SK-N-SH (cell line): ENCODE data around the gene AKT1. TPM values are rescaled to one million over a fixed set of nuclear protein-coding genes. Genes with fewer than 3 reads are reported as not detected.

ENCODE experiments used
- CTCF ChIA-PET: fragments of 300-600, 350-600 bp; formaldehyde crosslinking; extraction: SDS; loops from one replicate; lab custom pipeline; 2021; lab: Yijun Ruan, JAX
- POLR2A ChIA-PET: fragments of 350-600 bp; sonication (Branson Sonifier 250); formaldehyde crosslinking; extraction: SDS; loops from one replicate; lab custom pipeline; 2020; ENCODE audit warnings: antibody characterized with exemption, inconsistent platforms; lab: Yijun Ruan, JAX
- DNase-seq: peaks from one replicate; pipeline ENCODE4 v3.0.0; 2012
- H2AFZ ChIP-seq: fragments of 200-600 bp; sonication (generic); 2 replicates; pipeline ENCODE4 v1.8.1; 2016; ENCODE audit warnings: antibody characterized with exemption, mild to moderate bottlenecking, low read depth
- H3F3A ChIP-seq: fragments of 200-600 bp; sonication (generic); replicated peaks from 2 replicates; pipeline ENCODE3; 2016; ENCODE audit warnings: antibody characterized with exemption, mild to moderate bottlenecking; ENCODE audit not compliant: insufficient read depth
- H3K27ac ChIP-seq, 2 experiments: fragments of 200-500 bp in 1 of 2; fragments of 200-600 bp in 1 of 2; sonication (Bioruptor generic) in 1 of 2; sonication (generic), shearing (Covaris generic) in 1 of 2; 2 replicates each; pipeline versions ENCODE4 v1.5.1 to v1.6.1; 2014 to 2016; ENCODE audit warnings: low read depth in 2 of 2, inconsistent platforms in 1 of 2, low read length in 1 of 2, mild to moderate bottlenecking in 1 of 2, mixed read lengths in 1 of 2
- H3K27me3 ChIP-seq: fragments of 200-600 bp; sonication (generic), shearing (Covaris generic); 2 replicates; pipeline ENCODE4 v1.6.1; 2016; ENCODE audit warnings: mixed run types; ENCODE audit not compliant: insufficient read depth
- H3K36me3 ChIP-seq, 2 experiments: fragments of 200-500 bp in 1 of 2; fragments of 200-600 bp in 1 of 2; sonication (Bioruptor generic) in 1 of 2; sonication (generic) in 1 of 2; replicated peaks in 1 of 2; 2 replicates each; pipeline versions ENCODE3 to v1.5.1; 2014 to 2016; ENCODE audit warnings: low read length in 1 of 2, mild to moderate bottlenecking in 1 of 2; ENCODE audit not compliant: insufficient read depth in 2 of 2, control insufficient read depth in 1 of 2
- H3K4me1 ChIP-seq, 2 experiments: fragments of 200-500 bp in 1 of 2; fragments of 200-600 bp in 1 of 2; sonication (Bioruptor generic) in 1 of 2; sonication (generic), shearing (Covaris generic) in 1 of 2; 2 replicates each; pipeline versions ENCODE4 v1.5.1 to v1.6.1; 2014 to 2016; ENCODE audit warnings: low read depth in 1 of 2, low read length in 1 of 2, mixed run types in 1 of 2; ENCODE audit not compliant: insufficient read depth in 2 of 2, control insufficient read depth in 1 of 2
- H3K4me2 ChIP-seq: fragments of 200-600 bp; sonication (generic), shearing (Covaris generic); 2 replicates; pipeline ENCODE4 v1.6.1; 2017; ENCODE audit warnings: mixed run types
- H3K4me3 ChIP-seq, 2 experiments: fragments of 200-500 bp in 1 of 2; fragments of 200-600 bp in 1 of 2; sonication (Bioruptor generic) in 1 of 2; sonication (generic), shearing (Covaris generic) in 1 of 2; 2 replicates each; pipeline versions ENCODE4 v1.5.1 to v1.8.1; 2014 to 2016; ENCODE audit warnings: low read depth in 2 of 2, inconsistent platforms in 1 of 2, low read length in 1 of 2, mild to moderate bottlenecking in 1 of 2, mixed read lengths in 1 of 2, moderate library complexity in 1 of 2
- H3K79me2 ChIP-seq: fragments of 200-600 bp; sonication (generic); 2 replicates; pipeline ENCODE4 v1.8.1; 2017; ENCODE audit warnings: mild to moderate bottlenecking; ENCODE audit not compliant: insufficient read depth
- H3K9ac ChIP-seq: fragments of 200-600 bp; sonication (generic); 2 replicates; pipeline ENCODE4 v1.6.1; 2017; ENCODE audit warnings: mixed run types
- H3K9me2 ChIP-seq: fragments of 200-600 bp; sonication (generic); 2 replicates; pipeline ENCODE4 v1.6.1; 2017; ENCODE audit warnings: mixed run types
- H3K9me3 ChIP-seq: fragments of 200-600 bp; sonication (generic); 2 replicates; pipeline ENCODE4 v1.6.1; 2017; ENCODE audit warnings: mixed run types, mild to moderate bottlenecking, moderate library complexity
- H4K20me1 ChIP-seq: fragments of 200-600 bp; sonication (generic); 2 replicates; pipeline ENCODE4 v1.6.1; 2017; ENCODE audit warnings: mild to moderate bottlenecking, mixed run types; ENCODE audit not compliant: insufficient read depth
- CTCF ChIP-seq: fragments of 200-600 bp; sonication (generic); IDR thresholded peaks from 2 replicates; pipeline ENCODE4 v1.6.1; 2017; ENCODE audit warnings: antibody characterized with exemption, mild to moderate bottlenecking, moderate library complexity
- ELF1 ChIP-seq: IDR thresholded peaks from 2 replicates; pipeline ENCODE4 v1.4.0; 2012
- FOSL2 ChIP-seq: IDR thresholded peaks from 2 replicates; pipeline ENCODE4 v1.4.0; 2012; ENCODE audit warnings: low read depth, mild to moderate bottlenecking, moderate library complexity, borderline replicate concordance
- FOXM1 ChIP-seq: IDR thresholded peaks from 2 replicates; pipeline ENCODE4 v1.4.0; 2012; ENCODE audit warnings: low read depth, mild to moderate bottlenecking
- GABPA ChIP-seq: IDR thresholded peaks from 2 replicates; pipeline ENCODE4 v1.4.0; 2012; ENCODE audit warnings: low read depth, mild to moderate bottlenecking
- GATA2 ChIP-seq: sonication (generic); formaldehyde crosslinking; IDR thresholded peaks from 2 replicates; pipeline ENCODE4 v1.5.0; 2020; ENCODE audit warnings: mild to moderate bottlenecking, missing genetic modification reagents
- JUND ChIP-seq: IDR thresholded peaks from 2 replicates; pipeline ENCODE4 v1.4.0; 2012
- MAX ChIP-seq: IDR thresholded peaks from 2 replicates; pipeline ENCODE4 v1.4.0; 2012; ENCODE audit warnings: low read depth
- MXI1 ChIP-seq: IDR thresholded peaks from 2 replicates; pipeline ENCODE4 v1.6.1; 2012; ENCODE audit warnings: mild to moderate bottlenecking, low read depth, low read length, improper control_type of control experiment
- NFIC ChIP-seq: IDR thresholded peaks from 2 replicates; pipeline ENCODE4 v1.4.0; 2012; ENCODE audit warnings: borderline replicate concordance
- PBX3 ChIP-seq: IDR thresholded peaks from 2 replicates; pipeline ENCODE4; 2012
- RAD21 ChIP-seq: IDR thresholded peaks from 2 replicates; pipeline ENCODE4 v1.6.1; 2012; ENCODE audit warnings: mild to moderate bottlenecking, low read length
- RCOR1 ChIP-seq: fragments of 150-350 bp; IDR thresholded peaks from 2 replicates; pipeline ENCODE4 v1.6.1; 2017; ENCODE audit warnings: antibody characterized with exemption, low read length
- REST ChIP-seq: IDR thresholded peaks from 2 replicates; pipeline ENCODE4 v1.6.1; 2012; ENCODE audit warnings: mild to moderate bottlenecking, low read depth, low read length, moderate library complexity
- RFX5 ChIP-seq: IDR thresholded peaks from 2 replicates; pipeline ENCODE4 v1.6.1; 2012; ENCODE audit warnings: mild to moderate bottlenecking, improper control_type of control experiment, low read length
- TAF1 ChIP-seq: IDR thresholded peaks from 2 replicates; pipeline ENCODE4 v1.6.1; 2012; ENCODE audit warnings: low read depth, mild to moderate bottlenecking, low read length, moderate library complexity, borderline replicate concordance
- TEAD4 ChIP-seq: IDR thresholded peaks from 2 replicates; pipeline ENCODE4 v1.4.0; 2012; ENCODE audit warnings: mild to moderate bottlenecking, borderline replicate concordance; ENCODE audit not compliant: insufficient read depth
- USF2 ChIP-seq: fragments of 150-350 bp; IDR thresholded peaks from 2 replicates; pipeline ENCODE4 v1.6.1; 2017; ENCODE audit warnings: antibody characterized with exemption, low read length, low read depth, borderline replicate concordance
- WGBS: methylation state at CpG from one replicate; pipeline ENCODE4 v1.1.6; 2017; ENCODE audit warnings: low lambda C conversion rate; 5-methylcytosine and 5-hydroxymethylcytosine counted together
- polyA plus RNA-seq, 3 experiments: library from polyadenylated mRNA; depleted of rRNA; stranded (reverse); fragments of >200 nt; gene quantifications; 2 replicates each; pipeline ENCODE4 v1.2.3, GENCODE V29; 2012

Gene AKT1
- polyA plus RNA-seq, 1 of the 3 experiments (the other 2 are of a cell fraction): 198 TPM

- no peak overlapping the region for H3K9ac ChIP-seq
- no peaks in the 10 kb centered on the region for H3F3A ChIP-seq
- ChIA-PET POLR2A (interaction anchor here (2.4 kb wide), 1 partner anchor 72 kb away, joined by 8 read pairs; the partner anchor contains the start of gene SIVA1), CTCF (interaction anchor here (2.4 to 2.8 kb wide), 2 partner anchors 25 to 56 kb away, joined by 26 to 85 read pairs; partner anchors contain the start of gene ZBTB42)
- no peaks in the 10 kb centered on the region for H3K9me3 ChIP-seq
- H3K4me2 ChIP-seq: no peak overlapping the region
- H2AFZ ChIP-seq: no peak overlapping the region
- no peaks in the 10 kb centered on the region for H4K20me1 ChIP-seq
- no peaks in the 10 kb centered on the region for H3K79me2 ChIP-seq
- H3K4me1 ChIP-seq: peaks cover 0 to 14% of the 10 kb centered on the region in 2 experiments; a peak in 1 of 4 replicates
- no peaks in the 10 kb centered on the region for H3K36me3 ChIP-seq
- TF ChIP-seq CTCF (no peak), RFX5 (no peak), GATA2 (CRISPR knock-in tag) (no peak), USF2 (no peak), ELF1 (no peak), REST (no peak), TEAD4 (no peak), MXI1 (no peak), JUND (no peak), GABPA (no peak), NFIC (no peak), RAD21 (no peak), MAX (no peak), FOXM1 (no peak), RCOR1 (no peak), TAF1 (no peak), FOSL2 (no peak), PBX3 (no peak)
- no peak overlapping the region for H3K27ac ChIP-seq
- no peaks in the 10 kb centered on the region for H3K9me2 ChIP-seq
- no peak for DNase-seq
- no peak overlapping the region for H3K4me3 ChIP-seq
- H3K27me3 ChIP-seq: no peaks in the 10 kb centered on the region
- WGBS: 86% methylated on average over 2 of the region's 2 CpGs
Measured at GRCh38 chr14:104824353-104824997, 28.9 kb upstream of the AKT1 start.
